ENCODE data around the gene FSTL5. TPM values are rescaled to one million over a fixed set of nuclear protein-coding genes. Genes with fewer than 3 reads are reported as not detected.

The FSTL5 gene
- total RNA-seq, 1 experiment from 2014 or later = not detected

DNA sequence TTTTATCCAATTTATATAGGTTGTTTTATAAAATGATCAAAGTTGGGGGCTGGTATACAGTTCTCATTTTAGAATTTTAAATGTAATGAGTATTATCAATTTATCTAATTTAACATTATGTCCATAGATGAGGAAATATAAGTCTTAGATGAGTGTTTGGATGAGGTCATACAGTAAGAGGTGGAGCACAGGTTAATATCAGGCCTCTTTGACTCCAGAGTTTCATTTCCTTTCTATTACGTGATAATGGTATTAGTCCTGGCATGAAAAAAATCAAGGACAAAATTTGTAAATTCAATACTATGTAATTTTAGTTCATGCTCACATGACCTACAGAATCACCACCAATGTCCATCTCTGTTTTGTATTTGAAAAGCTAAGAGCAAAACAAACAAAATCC lies 269.8 kb downstream of the FSTL5 start:
- POLR2A ChIA-PET = no interaction called here
- no peak overlapping the region for H3K4me3 ChIP-seq (replicated peaks in 1 of 2; ENCODE audit: low read depth in 1 of 2, low read length in 2 of 2)

More for the DNA sequence above, 269.8 kb downstream of the FSTL5 start:
- Histone ChIP-seq H3K9me2 (ENCODE audit: insufficient read depth) (no peaks in the 10 kb centered on the region), H3K27me3 (ENCODE audit: insufficient read depth, low read length) (no peaks in the 10 kb centered on the region), H3K9ac (ENCODE audit: low read length) (no peak overlapping the region), H3K4me1 (ENCODE audit: control insufficient read depth in 1 of 2, insufficient read depth in 2 of 2, low read length in 2 of 2) (no peaks in the 10 kb centered on the region), H3K9me3 (ENCODE audit: control insufficient read depth in 1 of 2, insufficient read depth in 1 of 2, low read depth in 1 of 2, low read length in 2 of 2) (no peaks in the 10 kb centered on the region), H3K36me3 (ENCODE audit: control insufficient read depth in 1 of 2, insufficient read depth in 2 of 2, low read length in 2 of 2) (no peaks in the 10 kb centered on the region), H3K79me2 (ENCODE audit: insufficient read depth, low read length) (no peaks in the 10 kb centered on the region), H3K4me2 (ENCODE audit: low read length) (no peak overlapping the region), H3K27ac (ENCODE audit: low read depth, low read length) (no peak overlapping the region), H2AFZ (ENCODE audit: low read depth, low read length, poor library complexity, severe bottlenecking) (no peak overlapping the region), H4K20me1 (ENCODE audit: insufficient read depth) (no peaks in the 10 kb centered on the region)
- no TSS peak for BruUV-seq (replicated peaks)
- ChIA-PET RAD21 (ENCODE audit: low non-redundant PET in 1 of 2, low total read pairs in 2 of 2, uncharacterized antibody in 2 of 2, unreplicated experiment in 2 of 2) (no interaction called here), CTCF (no interaction called here)
- intact Hi-C loops (cut with micrococcal nuclease) = no loop called here
- DNase-seq (ENCODE audit: low read depth, low spot score) (no peak), ATAC-seq (no peak)
- no peak for TF ChIP-seq SRF (IDR thresholded peaks at IDR 0.05; ENCODE audit: low read depth)
- TF ChIP-seq JUND (IDR thresholded peaks at IDR 0.05) = no peak
- TF ChIP-seq, protein P1, sequence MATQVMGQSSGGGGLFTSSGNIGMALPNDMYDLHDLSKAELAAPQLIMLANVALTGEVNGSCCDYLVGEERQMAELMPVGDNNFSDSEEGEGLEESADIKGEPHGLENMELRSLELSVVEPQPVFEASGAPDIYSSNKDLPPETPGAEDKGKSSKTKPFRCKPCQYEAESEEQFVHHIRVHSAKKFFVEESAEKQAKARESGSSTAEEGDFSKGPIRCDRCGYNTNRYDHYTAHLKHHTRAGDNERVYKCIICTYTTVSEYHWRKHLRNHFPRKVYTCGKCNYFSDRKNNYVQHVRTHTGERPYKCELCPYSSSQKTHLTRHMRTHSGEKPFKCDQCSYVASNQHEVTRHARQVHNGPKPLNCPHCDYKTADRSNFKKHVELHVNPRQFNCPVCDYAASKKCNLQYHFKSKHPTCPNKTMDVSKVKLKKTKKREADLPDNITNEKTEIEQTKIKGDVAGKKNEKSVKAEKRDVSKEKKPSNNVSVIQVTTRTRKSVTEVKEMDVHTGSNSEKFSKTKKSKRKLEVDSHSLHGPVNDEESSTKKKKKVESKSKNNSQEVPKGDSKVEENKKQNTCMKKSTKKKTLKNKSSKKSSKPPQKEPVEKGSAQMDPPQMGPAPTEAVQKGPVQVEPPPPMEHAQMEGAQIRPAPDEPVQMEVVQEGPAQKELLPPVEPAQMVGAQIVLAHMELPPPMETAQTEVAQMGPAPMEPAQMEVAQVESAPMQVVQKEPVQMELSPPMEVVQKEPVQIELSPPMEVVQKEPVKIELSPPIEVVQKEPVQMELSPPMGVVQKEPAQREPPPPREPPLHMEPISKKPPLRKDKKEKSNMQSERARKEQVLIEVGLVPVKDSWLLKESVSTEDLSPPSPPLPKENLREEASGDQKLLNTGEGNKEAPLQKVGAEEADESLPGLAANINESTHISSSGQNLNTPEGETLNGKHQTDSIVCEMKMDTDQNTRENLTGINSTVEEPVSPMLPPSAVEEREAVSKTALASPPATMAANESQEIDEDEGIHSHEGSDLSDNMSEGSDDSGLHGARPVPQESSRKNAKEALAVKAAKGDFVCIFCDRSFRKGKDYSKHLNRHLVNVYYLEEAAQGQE (IDR thresholded peaks at IDR 0.05; ENCODE audit: low read depth) = no peak
- TF ChIP-seq CTCF (IDR thresholded peaks at IDR 0.05 in 2 of 3, conservative IDR thresholded peaks at IDR 0.05 in 1 of 3; ENCODE audit: borderline replicate concordance in 1 of 3, insufficient read depth in 1 of 3, low read depth in 2 of 3, low read length in 2 of 3) = no peak
- TF ChIP-seq CBX3 (IDR thresholded peaks at IDR 0.05; ENCODE audit: low read depth) = no peak
- TF ChIP-seq RAD21 (IDR thresholded peaks at IDR 0.05; ENCODE audit: low read depth) = no peak
- no peak for TF ChIP-seq EGR1 (IDR thresholded peaks at IDR 0.05; ENCODE audit: low read depth)
- no peak for TF ChIP-seq ZFX (IDR thresholded peaks at IDR 0.05)
- TF ChIP-seq, protein P2, sequence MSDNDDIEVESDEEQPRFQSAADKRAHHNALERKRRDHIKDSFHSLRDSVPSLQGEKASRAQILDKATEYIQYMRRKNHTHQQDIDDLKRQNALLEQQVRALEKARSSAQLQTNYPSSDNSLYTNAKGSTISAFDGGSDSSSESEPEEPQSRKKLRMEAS (IDR thresholded peaks at IDR 0.05) = no peak
- no peak for TF ChIP-seq ELF1 (IDR thresholded peaks at IDR 0.05; ENCODE audit: borderline replicate concordance, low read depth)
- TF ChIP-seq EZH2 (IDR thresholded peaks at IDR 0.05) = no peak
- no peak for TF ChIP-seq EZH2phosphoT487 (IDR thresholded peaks at IDR 0.05; ENCODE audit: borderline replicate concordance)
- TF ChIP-seq CEBPB (IDR thresholded peaks at IDR 0.05; ENCODE audit: low read depth) = no peak
- no peak for TF ChIP-seq FOSL1 (IDR thresholded peaks at IDR 0.05; ENCODE audit: low read depth)
